NCI-H446 (cell line): Measurements from ENCODE around the gene SRGAP1.

ENCODE experiments used
- DNase-seq, 2 experiments: peaks; one replicate each; lab custom pipeline; 2025; lab: John Stamatoyannopoulos, UW

Gene SRGAP1

DNA sequence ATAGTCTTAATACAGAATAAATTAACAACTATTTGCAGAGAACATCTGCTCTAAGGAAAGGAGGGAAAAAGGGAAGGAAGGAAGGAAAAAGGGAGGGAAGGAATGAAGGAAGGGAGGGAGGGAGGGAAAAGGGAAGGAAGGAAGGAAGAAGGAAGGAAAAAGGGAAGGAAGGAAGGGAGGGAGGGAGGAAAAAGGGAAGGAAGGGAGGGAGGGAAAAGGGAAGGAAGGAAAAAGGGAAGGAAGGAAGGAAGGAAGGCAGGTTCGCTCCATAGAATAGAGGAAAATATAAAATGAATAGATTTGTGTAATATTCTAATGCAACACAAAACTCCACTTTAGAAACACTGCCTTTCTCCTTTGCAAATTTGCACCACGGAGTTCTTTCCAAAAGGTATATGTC is 361.0 kb downstream of the SRGAP1 start:
- no peak for DNase-seq

DNA sequence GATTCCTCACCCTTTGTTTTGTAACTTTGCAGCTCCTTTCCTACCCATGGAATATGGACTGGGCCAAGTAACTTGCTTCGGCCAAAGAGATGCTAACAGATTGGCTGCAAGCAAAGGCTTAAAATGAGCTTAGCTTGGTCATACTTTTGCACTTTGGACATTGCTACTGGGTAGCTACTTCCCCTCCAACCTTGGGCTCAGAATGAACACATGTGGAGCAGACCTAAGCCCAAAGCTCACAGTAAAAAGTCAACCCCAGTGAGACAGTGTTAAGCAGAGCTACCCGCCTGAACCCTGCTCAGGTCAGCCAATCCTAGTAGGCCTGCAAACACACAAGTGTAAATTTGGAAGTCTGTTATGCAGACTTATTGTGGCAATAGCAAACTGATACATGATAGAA is 363.0 kb downstream of the SRGAP1 start:
- DNase-seq = no peak
